GM19468 (cell line): ENCODE results near the gene DNM2.
"Not testable (repeated sequence)": the region's sequence is repeated elsewhere in the genome, so short reads cannot be mapped to it uniquely, and the experiment has no call there.

ENCODE experiments used
- ATAC-seq: cut with Tn5 transposase; IDR thresholded peaks from one replicate; pipeline ENCODE4 v1.9.1; 2021; ENCODE audit warnings: mild to moderate bottlenecking, moderate library complexity, moderate number of reproducible peaks; ENCODE audit not compliant: unreplicated experiment; ENCODE audit errors: extremely low read depth

The DNM2 gene

GRCh38 chr19:10749435-10750384, 31.8 kb downstream of the DNM2 start:
- no peak for ATAC-seq

- no peak for ATAC-seq
These were observed 33.5 kb downstream of the DNM2 start for GRCh38 chr19:10751109-10751953.

DNA sequence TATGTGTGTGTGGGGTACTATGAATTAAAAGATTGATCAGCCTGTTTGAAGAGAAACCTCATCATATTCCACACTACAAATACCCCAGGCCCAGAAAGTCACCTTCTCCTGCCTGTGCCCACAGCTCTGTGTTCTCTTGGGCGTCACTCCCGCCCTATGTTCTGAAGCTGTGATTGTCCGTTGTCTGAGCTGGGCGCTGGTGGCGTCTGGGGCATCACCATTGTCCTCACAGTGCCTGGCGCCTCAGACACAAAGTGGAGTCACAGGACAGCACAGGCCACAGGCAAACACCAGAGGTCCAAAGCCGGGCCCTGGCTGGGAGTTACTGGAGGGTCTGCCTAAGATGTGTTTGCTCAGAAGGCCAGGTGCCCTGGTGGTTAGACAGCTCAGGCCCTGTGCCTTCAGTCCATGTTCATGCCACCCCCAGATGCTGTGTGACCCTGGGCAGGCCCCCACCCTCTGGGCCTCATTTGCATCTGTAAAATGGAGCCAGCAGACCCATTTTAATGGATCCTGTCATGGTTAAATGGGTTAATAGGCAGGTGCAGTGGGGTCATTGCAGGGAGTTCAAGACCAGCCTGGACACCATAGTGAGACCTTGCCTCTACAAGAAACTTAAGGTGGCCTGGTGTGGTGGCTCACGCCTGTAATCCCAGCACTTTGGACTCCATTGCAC, 34.5 kb downstream of the DNM2 start:
- no peak for ATAC-seq

DNA sequence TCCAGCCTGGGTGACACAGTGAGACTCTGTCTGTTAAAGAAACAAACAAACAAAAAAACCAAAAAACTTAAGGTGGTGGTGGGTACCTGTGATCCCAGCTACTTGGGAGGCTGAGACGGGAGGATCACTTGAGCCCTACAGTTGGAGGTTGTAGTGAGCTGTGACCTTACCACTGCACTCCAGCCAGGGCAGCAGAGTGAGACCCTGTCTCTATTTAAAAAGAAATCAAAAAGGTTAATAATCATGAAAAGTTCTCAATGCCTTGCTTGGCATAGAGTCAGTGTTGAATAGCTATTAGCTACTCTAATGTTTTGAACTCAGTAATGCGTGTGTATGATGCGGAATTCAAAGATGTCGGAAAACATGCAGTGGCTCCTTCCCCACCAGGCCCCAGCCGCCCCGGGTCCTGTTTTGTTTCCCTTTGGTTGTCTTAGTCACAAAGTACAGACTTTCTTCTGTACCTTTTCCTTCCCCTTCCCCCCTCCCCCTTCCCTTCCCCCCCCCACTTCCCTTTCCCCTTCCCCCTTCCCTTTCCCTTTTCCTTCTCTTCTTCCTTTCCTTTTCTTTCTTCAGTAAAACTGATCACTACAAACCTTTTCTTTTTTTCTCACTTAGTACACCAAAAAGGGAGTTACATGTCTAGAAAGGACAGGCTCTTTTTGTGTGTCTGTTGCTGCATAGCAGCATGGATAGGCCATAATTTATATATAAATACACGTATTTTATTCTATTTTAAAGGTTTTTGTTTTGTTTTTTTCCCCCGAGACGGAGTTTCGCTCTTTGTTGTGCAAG, 35.2 kb downstream of the DNM2 start:
- no peak for ATAC-seq

GRCh38 chr19:10756371-10756770, 38.5 kb downstream of the DNM2 start:
- ATAC-seq = no peak

- ATAC-seq = no peak
These were observed 38.9 kb downstream of the DNM2 start for GRCh38 chr19:10756791-10757190.

DNA sequence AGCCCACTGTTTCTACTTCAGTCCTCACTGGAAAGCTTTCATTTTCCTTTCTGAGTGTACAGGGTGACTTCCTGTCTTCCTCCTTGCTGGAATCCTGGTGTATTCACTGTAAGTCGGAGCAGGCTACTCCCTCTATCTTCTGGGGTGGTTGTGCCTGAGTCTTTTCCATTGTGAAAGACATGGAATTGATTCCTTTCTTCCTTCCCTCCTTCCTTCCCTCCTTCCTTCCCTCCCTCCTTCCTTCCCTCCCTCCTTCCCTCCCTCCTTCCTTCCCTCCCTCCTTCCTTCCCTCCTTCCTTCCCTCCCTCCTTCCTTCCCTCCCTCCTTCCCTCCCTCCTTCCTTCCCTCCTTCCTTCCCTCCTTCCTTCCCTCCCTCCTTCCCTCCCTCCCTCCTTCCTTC, 40.2 kb downstream of the DNM2 start:
- not testable (repeated sequence) for ATAC-seq

DNA sequence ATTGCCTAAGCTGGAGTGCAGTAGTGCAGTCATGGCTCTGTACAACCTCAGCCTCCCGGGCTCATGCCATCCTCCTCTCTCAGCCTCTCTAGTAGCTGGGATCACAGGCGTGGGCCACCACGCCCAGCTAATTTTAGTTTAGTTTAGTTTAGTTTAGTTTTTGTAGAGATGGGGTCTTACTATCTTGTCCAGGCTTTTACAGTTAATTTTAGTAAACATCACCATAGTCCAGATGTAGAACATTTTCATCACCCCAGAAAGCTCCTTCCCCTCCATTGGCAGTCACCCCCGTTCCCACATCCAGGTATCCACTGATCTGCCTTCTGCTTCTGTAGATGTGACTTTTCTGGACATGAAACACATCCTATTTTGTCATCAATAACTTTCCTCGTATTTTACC, 41.1 kb downstream of the DNM2 start:
- no peak for ATAC-seq

DNA sequence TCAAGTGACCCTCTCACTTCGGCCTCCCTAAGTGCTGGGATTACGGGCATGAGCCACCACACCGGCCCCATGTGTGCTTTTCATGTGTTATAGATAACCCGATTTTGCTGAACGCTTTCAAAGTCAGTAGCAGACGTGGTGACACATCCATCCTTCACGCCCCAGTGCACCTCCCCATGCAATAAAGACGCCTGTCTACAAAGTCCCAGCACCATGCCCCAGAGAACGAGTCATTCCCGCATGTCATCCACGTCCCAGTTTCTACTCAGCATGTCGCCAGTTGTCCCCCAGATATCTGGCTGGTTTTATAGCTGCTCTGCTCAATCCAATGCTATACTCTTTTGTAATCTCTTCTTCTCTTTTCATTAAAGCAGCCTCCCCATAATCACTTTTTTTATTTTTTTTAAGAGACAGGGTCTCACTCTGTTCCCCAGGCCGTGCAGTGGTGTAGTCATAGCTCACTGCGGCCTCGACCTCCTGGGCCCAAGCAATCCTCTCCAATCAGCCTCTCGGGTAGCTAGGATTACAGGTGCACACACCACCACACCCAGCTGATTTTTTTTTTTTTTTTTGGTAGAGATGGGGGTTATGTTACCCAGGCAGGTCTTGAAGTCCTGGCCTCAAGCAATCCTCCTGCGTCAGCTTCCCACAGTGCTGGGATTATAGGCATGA, 42.5 kb downstream of the DNM2 start:
- no peak for ATAC-seq

DNA sequence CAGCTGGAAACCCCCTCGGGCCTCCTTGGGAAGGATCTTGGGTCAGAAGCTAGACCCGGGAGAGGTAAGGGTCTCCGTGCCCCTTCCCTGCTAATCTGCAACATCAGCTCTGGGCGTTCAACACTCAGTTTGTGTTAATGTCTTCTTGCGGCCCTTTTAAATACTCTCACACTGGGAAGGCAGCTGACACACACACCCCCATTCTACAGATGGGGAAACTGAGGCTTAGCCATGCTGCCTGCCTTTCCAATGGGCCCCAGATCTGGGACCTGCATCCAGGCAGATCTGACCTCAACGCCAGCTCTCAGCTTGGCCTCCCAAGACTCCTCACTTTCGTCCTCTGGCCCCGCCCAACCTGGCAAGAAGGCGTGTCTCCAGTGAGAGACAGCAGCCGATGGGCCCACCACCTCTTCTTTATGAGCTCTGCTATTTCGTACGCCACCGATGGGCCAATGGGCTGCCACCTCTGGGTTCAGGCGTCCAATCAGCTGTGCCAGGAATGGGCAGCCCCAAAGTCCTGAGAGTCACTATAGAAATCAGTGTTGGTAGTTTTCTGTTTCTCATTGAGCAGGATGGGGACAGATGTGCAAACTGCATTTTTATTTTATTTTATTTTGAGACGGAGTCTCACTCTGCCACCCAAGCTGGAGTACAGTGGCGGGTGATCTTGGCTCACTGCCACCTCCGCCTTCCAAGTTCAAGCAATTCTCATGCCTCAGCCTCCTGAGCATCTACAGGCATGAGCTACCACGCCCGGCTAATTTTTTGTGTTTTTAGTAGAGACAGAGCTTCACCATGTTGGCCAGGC, 43.8 kb downstream of the DNM2 start:
- no peak for ATAC-seq

- no peak for ATAC-seq
These were observed 44.8 kb downstream of the DNM2 start for GRCh38 chr19:10762656-10763055.

GRCh38 chr19:10763411-10763810, 45.5 kb downstream of the DNM2 start:
- no peak for ATAC-seq

GRCh38 chr19:10763828-10764339, 46.0 kb downstream of the DNM2 start:
- ATAC-seq = no peak

GRCh38 chr19:10764340-10764894, 46.5 kb downstream of the DNM2 start:
- no peak for ATAC-seq

DNA sequence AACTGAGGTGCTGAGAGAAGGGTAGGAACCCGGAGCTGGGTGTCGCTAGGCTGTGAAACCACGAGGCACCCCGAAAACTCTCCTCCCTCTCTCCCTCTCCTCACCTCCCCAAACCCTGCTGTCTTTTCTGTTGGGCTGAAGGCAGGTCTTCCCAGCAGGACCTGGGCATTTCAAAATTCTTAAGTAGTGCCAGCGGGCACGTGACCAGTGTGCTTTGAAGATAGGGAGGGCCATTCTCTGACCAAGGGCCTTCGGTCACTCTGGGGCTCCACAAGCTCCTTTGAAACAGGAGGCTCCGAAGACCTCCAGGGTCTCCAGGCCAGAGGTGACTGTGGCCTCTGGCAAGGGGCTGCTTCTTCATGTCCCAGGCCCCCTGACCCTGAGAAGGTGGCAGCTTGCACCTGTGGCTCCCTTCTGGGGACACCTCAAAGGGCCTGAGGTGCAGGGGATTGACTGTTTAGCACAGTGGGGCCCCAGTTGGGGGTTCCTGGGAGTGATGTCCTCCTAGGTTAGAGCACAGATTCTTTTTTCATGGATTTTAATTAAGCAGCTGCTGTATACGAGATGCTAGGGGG, 48.3 kb downstream of the DNM2 start:
- no peak for ATAC-seq

DNA sequence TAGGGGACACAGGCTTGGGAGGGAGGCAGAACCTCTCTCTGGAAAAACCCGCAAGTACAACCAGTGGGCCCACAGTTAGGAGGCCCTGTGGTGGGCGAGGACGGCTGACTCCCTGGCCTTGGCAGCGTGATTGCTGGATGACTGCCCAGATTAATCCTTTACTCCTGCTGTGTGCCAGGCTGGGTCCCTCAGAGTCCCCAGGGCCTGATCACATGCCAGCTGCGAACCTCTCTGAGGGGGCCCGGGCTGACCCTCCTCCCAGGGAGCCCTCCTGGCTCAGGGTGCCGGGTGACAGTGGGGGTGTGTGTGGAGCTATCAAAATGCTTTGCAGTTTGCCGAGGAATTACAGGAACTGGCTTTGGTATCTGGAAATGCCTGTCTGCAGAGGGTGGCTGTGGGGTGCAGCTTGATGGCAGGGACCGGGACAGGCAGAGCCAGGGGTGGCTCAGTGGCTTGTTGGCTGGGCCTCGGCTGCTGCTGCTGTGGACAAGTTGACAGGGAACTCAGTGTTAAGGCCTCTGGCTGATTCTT, 48.9 kb downstream of the DNM2 start:
- ATAC-seq = no peak

DNA sequence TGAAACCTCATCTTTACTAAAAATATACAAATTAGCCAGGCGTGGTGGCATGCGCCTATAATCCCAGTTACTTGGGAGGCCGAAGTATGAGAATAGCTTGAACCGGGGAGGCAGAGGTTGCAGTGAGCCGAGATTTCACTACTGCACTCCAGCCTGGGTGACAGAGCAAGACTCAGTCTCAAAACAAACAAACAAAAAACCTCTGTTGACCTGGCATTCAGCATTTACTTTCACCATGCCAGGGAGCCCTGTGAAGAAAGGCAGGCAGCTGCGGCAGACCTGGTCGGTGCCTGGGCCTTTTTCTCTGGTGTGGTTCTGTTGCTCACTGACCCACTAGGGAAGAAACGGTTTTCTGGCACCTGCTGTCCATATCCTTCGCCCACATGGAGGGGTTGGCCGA, 49.8 kb downstream of the DNM2 start:
- no peak for ATAC-seq
